NB4 (cell line): ENCODE measurements around the gene SRC.

Source experiments
- DNase-seq: peaks from one replicate; pipeline ENCODE4 v3.0.0; 2010; ENCODE audit warnings: low read depth
- H3K4me3 ChIP-seq: one replicate; pipeline ENCODE4 v1.5.1; 2011; ENCODE audit warnings: mild to moderate bottlenecking, low read depth, low read length, moderate library complexity
- MYC ChIP-seq: IDR thresholded peaks from 2 replicates; pipeline ENCODE4 v1.6.1; 2011; ENCODE audit warnings: low read depth, low read length
- POLR2A ChIP-seq: IDR thresholded peaks from 2 replicates; pipeline ENCODE4 v1.6.1; 2011; ENCODE audit warnings: mild to moderate bottlenecking; ENCODE audit not compliant: insufficient read length; ENCODE audit errors: extremely low read depth
- TF ChIP-seq, protein P1 (sequence below): IDR thresholded peaks from one replicate; pipeline ENCODE4 v1.5.1; 2012; ENCODE audit warnings: low read depth, low read length
- TF ChIP-seq, protein P2 (sequence below): IDR thresholded peaks from 2 replicates; pipeline ENCODE4 v1.6.1; 2011; ENCODE audit warnings: low read depth, low read length

SRC gene

DNA sequence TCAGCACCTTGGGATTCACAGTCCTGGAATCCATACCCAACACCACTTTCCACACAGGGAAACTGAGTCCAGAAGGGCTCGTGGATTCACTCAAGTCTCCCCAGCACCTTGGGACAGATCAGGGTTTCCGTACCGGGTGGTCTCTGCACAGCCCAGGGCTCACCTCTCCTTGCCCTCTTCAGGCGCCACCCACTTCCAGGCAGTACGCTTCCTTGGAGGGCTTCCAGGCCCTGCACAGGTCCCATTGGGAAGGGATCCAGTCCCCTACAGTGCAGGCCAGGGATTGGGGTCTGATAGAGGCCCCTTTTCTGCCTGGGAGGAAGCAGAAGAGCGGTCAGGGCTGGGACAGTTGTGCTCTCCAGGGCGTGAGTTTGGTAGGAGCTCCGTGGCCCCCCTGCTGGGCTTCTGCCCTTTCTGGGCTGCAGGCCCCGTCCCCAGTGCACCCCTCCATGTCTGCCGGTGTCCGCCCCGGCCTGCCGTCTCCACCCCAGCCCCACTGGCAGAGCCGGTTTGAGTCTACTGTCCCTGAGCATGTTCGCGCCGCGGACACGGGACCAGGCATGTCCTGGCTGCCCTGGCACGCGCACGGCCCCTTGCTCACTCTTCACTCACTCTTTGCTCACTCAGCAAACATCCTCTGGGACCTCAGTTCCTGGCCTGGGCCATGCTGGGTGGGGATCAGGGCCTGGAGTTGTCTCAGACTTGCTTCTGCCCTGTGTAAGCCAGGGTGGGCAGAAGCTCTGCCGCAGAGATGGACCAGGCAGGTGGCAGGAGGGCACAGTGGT, 12.6 kb downstream of the SRC start:
- no peak for DNase-seq
- no peak for TF ChIP-seq POLR2A
- TF ChIP-seq, protein P1, sequence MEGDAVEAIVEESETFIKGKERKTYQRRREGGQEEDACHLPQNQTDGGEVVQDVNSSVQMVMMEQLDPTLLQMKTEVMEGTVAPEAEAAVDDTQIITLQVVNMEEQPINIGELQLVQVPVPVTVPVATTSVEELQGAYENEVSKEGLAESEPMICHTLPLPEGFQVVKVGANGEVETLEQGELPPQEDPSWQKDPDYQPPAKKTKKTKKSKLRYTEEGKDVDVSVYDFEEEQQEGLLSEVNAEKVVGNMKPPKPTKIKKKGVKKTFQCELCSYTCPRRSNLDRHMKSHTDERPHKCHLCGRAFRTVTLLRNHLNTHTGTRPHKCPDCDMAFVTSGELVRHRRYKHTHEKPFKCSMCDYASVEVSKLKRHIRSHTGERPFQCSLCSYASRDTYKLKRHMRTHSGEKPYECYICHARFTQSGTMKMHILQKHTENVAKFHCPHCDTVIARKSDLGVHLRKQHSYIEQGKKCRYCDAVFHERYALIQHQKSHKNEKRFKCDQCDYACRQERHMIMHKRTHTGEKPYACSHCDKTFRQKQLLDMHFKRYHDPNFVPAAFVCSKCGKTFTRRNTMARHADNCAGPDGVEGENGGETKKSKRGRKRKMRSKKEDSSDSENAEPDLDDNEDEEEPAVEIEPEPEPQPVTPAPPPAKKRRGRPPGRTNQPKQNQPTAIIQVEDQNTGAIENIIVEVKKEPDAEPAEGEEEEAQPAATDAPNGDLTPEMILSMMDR, result no peak
- no peak for TF ChIP-seq MYC
- TF ChIP-seq, protein P2, sequence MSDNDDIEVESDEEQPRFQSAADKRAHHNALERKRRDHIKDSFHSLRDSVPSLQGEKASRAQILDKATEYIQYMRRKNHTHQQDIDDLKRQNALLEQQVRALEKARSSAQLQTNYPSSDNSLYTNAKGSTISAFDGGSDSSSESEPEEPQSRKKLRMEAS, result no peak
- H3K4me3 ChIP-seq, result no peak overlapping the region

DNA sequence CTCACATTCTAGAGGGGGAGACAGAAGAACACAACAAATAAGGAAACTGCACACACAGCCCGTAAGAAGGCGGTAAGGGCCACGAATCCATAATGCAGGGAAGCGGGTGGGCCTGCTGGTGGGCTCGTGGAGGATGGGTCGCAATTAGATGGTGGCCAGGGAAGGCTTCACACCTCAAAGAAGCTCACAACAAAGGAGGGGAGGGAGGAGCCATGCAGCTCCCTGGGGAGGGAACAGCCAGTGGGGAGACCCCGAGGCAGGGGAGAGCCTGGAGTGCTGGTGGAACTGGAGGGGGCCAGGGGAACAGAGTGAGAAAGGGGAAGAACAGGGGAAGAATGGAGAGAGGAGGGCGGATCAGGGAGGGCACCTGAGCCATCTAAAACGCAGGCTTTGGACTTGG, 13.4 kb downstream of the SRC start:
- TF ChIP-seq, protein P2, result no peak
- TF ChIP-seq, protein P1, result no peak
- TF ChIP-seq POLR2A (no peak), MYC (no peak)
- H3K4me3 ChIP-seq, result no peak overlapping the region

DNA sequence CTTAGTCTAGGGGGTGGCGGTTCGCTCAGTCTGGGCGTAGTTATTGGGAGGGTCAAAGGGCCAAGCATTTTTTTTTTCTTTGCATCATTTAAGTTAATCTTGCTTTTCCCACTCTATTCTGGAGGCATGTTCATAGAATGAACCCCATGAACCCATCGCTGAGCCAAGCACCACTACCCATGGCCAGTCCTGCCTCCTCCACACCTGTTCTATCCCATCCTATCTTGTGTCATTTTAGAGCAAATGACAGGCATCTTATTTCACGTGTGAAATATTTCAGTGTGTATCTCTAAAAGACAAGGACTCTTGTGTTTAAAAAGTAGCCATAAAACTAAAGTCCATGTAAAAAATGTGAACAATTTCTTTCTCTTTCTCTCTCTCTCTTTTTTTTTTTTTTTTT, 13.9 kb downstream of the SRC start:
- DNase-seq, result no peak
- TF ChIP-seq, protein P2, result no peak
- TF ChIP-seq, protein P1, result no peak
- TF ChIP-seq POLR2A (no peak), MYC (no peak)
- no peak overlapping the region for H3K4me3 ChIP-seq

More for the DNA sequence above, 13.4 kb downstream of the SRC start:
- no peak for DNase-seq

DNA sequence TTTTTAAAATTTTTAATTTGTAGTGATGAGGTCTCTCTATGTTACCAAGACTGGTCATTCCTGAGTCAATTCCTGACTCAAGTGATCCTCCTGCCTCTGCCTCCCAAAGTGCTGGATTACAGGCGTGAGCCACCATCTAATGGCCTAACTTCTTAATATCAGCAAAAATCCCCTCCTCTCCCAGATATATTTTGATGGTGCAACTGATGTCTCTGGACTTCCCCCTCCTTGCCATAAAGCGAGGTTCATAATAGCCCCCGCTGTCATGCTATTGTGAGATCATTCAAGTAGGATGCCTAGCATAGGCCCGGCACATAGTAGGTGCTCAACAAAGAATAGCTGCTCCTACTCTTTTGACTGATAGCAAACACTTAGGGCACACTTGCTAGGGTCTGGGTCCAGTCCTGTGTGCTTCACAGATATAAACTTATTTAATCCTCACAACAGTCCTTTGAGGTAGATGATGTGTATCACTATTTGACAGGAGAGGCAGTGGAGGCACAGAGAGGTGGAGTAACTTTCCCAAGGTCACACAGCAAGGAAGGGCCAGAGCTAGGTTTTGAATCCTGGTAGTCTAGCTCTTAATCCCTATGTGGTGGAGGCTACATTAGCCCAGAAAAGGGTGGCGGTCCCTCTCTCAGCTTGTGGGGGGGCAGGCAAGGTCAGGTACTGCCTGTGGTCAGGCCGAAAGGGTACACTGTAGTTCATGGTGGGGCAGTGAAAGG, 14.6 kb downstream of the SRC start:
- TF ChIP-seq, protein P2, result no peak
- TF ChIP-seq POLR2A (no peak), MYC (no peak)
- TF ChIP-seq, protein P1, result no peak
- no peak overlapping the region for H3K4me3 ChIP-seq
- no peak for DNase-seq

DNA sequence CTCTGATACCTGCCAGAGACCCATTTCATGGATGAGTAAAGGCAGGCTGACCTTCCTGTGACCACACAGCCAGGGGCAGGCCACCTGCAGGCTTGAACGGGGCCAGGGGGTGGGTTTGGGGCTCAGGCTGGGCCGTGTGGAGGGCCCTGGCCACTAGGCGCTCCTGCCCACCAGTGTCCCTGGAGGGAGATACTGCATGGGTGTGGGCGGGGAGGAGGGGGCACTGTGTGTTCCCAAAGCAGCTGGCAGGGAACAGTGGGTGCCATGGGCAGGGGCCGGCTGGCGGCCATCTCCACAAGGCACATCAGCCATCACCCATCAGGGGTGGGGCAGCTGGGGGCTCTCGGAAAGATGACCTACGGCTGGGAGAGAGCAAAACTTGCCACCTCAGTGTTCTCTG, 15.4 kb downstream of the SRC start:
- TF ChIP-seq POLR2A, result no peak
- TF ChIP-seq, protein P2, result no peak
- TF ChIP-seq MYC, result no peak
- TF ChIP-seq, protein P1, result no peak
- H3K4me3 ChIP-seq, result no peak overlapping the region

More for the DNA sequence above, 15.4 kb downstream of the SRC start:
- no peak for DNase-seq
